HEK293T (cell line): Measurements from ENCODE around the gene STING1.

Experiments used
- ARNT ChIP-seq: fragments of 450-650 bp; IDR thresholded peaks from 2 replicates; pipeline ENCODE4 v1.6.1; 2017; ENCODE audit warnings: mild to moderate bottlenecking
- BHLHE40 ChIP-seq: fragments of 450-650 bp; IDR thresholded peaks from 2 replicates; pipeline ENCODE4 v1.6.1; 2016; ENCODE audit warnings: mild to moderate bottlenecking, moderate library complexity, borderline replicate concordance
- ELF4 ChIP-seq: fragments of 450-650 bp; IDR thresholded peaks from 2 replicates; pipeline ENCODE4 v1.6.1; 2017; ENCODE audit warnings: antibody characterized with exemption
- FOXK2 ChIP-seq: fragments of 450-650 bp; IDR thresholded peaks from 2 replicates; pipeline ENCODE4 v1.6.1; 2016; ENCODE audit warnings: mild to moderate bottlenecking
- FOXM1 ChIP-seq: fragments of 450-650 bp; IDR thresholded peaks from 2 replicates; pipeline ENCODE4 v1.6.1; 2017; ENCODE audit warnings: mild to moderate bottlenecking, borderline replicate concordance
- HDGF ChIP-seq: fragments of 450-650 bp; IDR thresholded peaks from 2 replicates; pipeline ENCODE4 v1.6.1; 2017; ENCODE audit warnings: antibody characterized with exemption, borderline replicate concordance
- L3MBTL2 ChIP-seq: fragments of 450-650 bp; conservative IDR thresholded peaks from 2 replicates; pipeline ENCODE4 v1.6.1; 2016; ENCODE audit warnings: mild to moderate bottlenecking
- LEF1 ChIP-seq: fragments of 450-650 bp; IDR thresholded peaks from 2 replicates; pipeline ENCODE4 v1.6.1; 2017; ENCODE audit warnings: mild to moderate bottlenecking, borderline replicate concordance
- NFRKB ChIP-seq: fragments of 450-650 bp; IDR thresholded peaks from 2 replicates; pipeline ENCODE4 v1.6.1; 2016; ENCODE audit warnings: mild to moderate bottlenecking, moderate library complexity
- PKNOX1 ChIP-seq: fragments of 450-650 bp; IDR thresholded peaks from 2 replicates; pipeline ENCODE4 v1.6.1; 2016
- SP1 ChIP-seq: fragments of 450-650 bp; IDR thresholded peaks from 2 replicates; pipeline ENCODE4 v1.6.1; 2017
- SUZ12 ChIP-seq: fragments of 450-650 bp; IDR thresholded peaks from 2 replicates; pipeline ENCODE4 v1.6.1; 2016; ENCODE audit warnings: mild to moderate bottlenecking
- TARDBP ChIP-seq: fragments of 450-650 bp; IDR thresholded peaks from 2 replicates; pipeline ENCODE4 v1.6.1; 2016

- TF ChIP-seq FOXK2 (no peak), TARDBP (no peak), LEF1 (no peak), ELF4 (no peak), FOXM1 (no peak), SP1 (no peak), BHLHE40 (no peak), NFRKB (no peak), SUZ12 (no peak), L3MBTL2 (no peak), PKNOX1 (no peak), ARNT (no peak), HDGF (no peak)
Observed at GRCh38 chr5:139454568-139455290, 27.8 kb downstream of the STING1 start.
